Measurements from ENCODE around the gene EPHB3.
"Not testable (repeated sequence)": the region's sequence is repeated elsewhere in the genome, so short reads cannot be mapped to it uniquely, and the experiment has no call there.

Gene EPHB3

GRCh38 chr3:184608209-184608608 is 46.6 kb downstream of the EPHB3 start:
- Histone ChIP-seq H3K4me1 (ENCODE audit: insufficient read depth, low read length) (peaks cover 5% of the 10 kb centered on the region; the same call in 1 of the 2 replicates), H3K4me3 (ENCODE audit: low read length) (no peak overlapping the region), H3K9me3 (ENCODE audit: insufficient read depth, low read depth, low read length) (no peaks in the 10 kb centered on the region), H3K9ac (ENCODE audit: low read depth, low read length) (no peak overlapping the region), H3K27me3 (ENCODE audit: insufficient read depth, low read length) (peaks cover 80% of the 10 kb centered on the region), H3K27ac (ENCODE audit: low read length) (no peak overlapping the region), H3K36me3 (ENCODE audit: insufficient read depth, low read depth, low read length) (no peaks in the 10 kb centered on the region)

GRCh38 chr3:184609476-184610244 is 48.1 kb downstream of the EPHB3 start:
- no peaks in the 10 kb centered on the region for H3K9me3 ChIP-seq (ENCODE audit: insufficient read depth, low read depth, low read length)
- H3K27me3 ChIP-seq (ENCODE audit: insufficient read depth, low read length) = peaks cover 65% of the 10 kb centered on the region
- no peak overlapping the region for H3K9ac ChIP-seq (ENCODE audit: low read depth, low read length)
- no peak overlapping the region for H3K4me3 ChIP-seq (ENCODE audit: low read length)
- no peaks in the 10 kb centered on the region for H3K36me3 ChIP-seq (ENCODE audit: insufficient read depth, low read depth, low read length)
- H3K4me1 ChIP-seq (ENCODE audit: insufficient read depth, low read length) = peaks cover 2% of the 10 kb centered on the region; the same call in 1 of the 2 replicates
- no peak overlapping the region for H3K27ac ChIP-seq (ENCODE audit: low read length)

- H3K9me3 ChIP-seq (ENCODE audit: insufficient read depth, low read depth, low read length) = no peaks in the 10 kb centered on the region
- no peak overlapping the region for H3K4me3 ChIP-seq (ENCODE audit: low read length)
- peaks cover 58% of the 10 kb centered on the region for H3K27me3 ChIP-seq (ENCODE audit: insufficient read depth, low read length)
- no peak overlapping the region for H3K27ac ChIP-seq (ENCODE audit: low read length)
- H3K36me3 ChIP-seq (ENCODE audit: insufficient read depth, low read depth, low read length) = no peaks in the 10 kb centered on the region
- 0 out of 2 replicates have a peak, but pooled peaks cover 2% of the 10 kb centered on the region for H3K4me1 ChIP-seq (ENCODE audit: insufficient read depth, low read length)
- H3K9ac ChIP-seq (ENCODE audit: low read depth, low read length) = no peak overlapping the region
Observed at GRCh38 chr3:184610245-184610871, 48.8 kb downstream of the EPHB3 start.

GRCh38 chr3:184611607-184612281 is 50.2 kb downstream of the EPHB3 start:
- H3K9ac ChIP-seq (ENCODE audit: low read depth, low read length) = no peak overlapping the region
- H3K4me1 ChIP-seq (ENCODE audit: insufficient read depth, low read length) = 0 out of 2 replicates have a peak, but pooled peaks cover 2% of the 10 kb centered on the region
- H3K27ac ChIP-seq (ENCODE audit: low read length) = no peak overlapping the region
- H3K4me3 ChIP-seq (ENCODE audit: low read length) = no peak overlapping the region
- H3K9me3 ChIP-seq (ENCODE audit: insufficient read depth, low read depth, low read length) = no peaks in the 10 kb centered on the region
- H3K27me3 ChIP-seq (ENCODE audit: insufficient read depth, low read length) = peaks cover 48% of the 10 kb centered on the region
- no peaks in the 10 kb centered on the region for H3K36me3 ChIP-seq (ENCODE audit: insufficient read depth, low read depth, low read length)

- H3K36me3 ChIP-seq (ENCODE audit: insufficient read depth, low read depth, low read length) = no peaks in the 10 kb centered on the region
- H3K4me1 ChIP-seq (ENCODE audit: insufficient read depth, low read length) = 0 out of 2 replicates have a peak, but pooled peaks cover 2% of the 10 kb centered on the region
- H3K9ac ChIP-seq (ENCODE audit: low read depth, low read length) = no peak overlapping the region
- H3K27me3 ChIP-seq (ENCODE audit: insufficient read depth, low read length) = peaks cover 36% of the 10 kb centered on the region; the same call in 1 of the 2 replicates
- no peak overlapping the region for H3K27ac ChIP-seq (ENCODE audit: low read length)
- H3K4me3 ChIP-seq (ENCODE audit: low read length) = no peak overlapping the region
- H3K9me3 ChIP-seq (ENCODE audit: insufficient read depth, low read depth, low read length) = no peaks in the 10 kb centered on the region
Observed at GRCh38 chr3:184615396-184615795, 53.8 kb downstream of the EPHB3 start.

GRCh38 chr3:184616436-184616835 is 54.9 kb downstream of the EPHB3 start:
- H3K36me3 ChIP-seq (ENCODE audit: insufficient read depth, low read depth, low read length) = no peaks in the 10 kb centered on the region
- H3K9me3 ChIP-seq (ENCODE audit: insufficient read depth, low read depth, low read length) = no peaks in the 10 kb centered on the region
- no peak overlapping the region for H3K4me3 ChIP-seq (ENCODE audit: low read length)
- peaks cover 29% of the 10 kb centered on the region; the same call in 1 of the 2 replicates for H3K27me3 ChIP-seq (ENCODE audit: insufficient read depth, low read length)
- H3K27ac ChIP-seq (ENCODE audit: low read length) = no peak overlapping the region
- no peak overlapping the region for H3K9ac ChIP-seq (ENCODE audit: low read depth, low read length)
- 0 out of 2 replicates have a peak, but pooled peaks cover 2% of the 10 kb centered on the region for H3K4me1 ChIP-seq (ENCODE audit: insufficient read depth, low read length)

- H3K4me3 ChIP-seq (ENCODE audit: low read length); H3K9me3 ChIP-seq (ENCODE audit: insufficient read depth, low read depth, low read length); H3K27ac ChIP-seq (ENCODE audit: low read length); H3K36me3 ChIP-seq (ENCODE audit: insufficient read depth, low read depth, low read length); H3K9ac ChIP-seq (ENCODE audit: low read depth, low read length); H3K4me1 ChIP-seq (ENCODE audit: insufficient read depth, low read length): not testable (repeated sequence)
- H3K27me3 ChIP-seq (ENCODE audit: insufficient read depth, low read length) = peaks cover 24% of the 10 kb centered on the region; the same call in 1 of the 2 replicates
Observed at GRCh38 chr3:184617306-184617705, 55.7 kb downstream of the EPHB3 start.

- no peaks in the 10 kb centered on the region for H3K9me3 ChIP-seq (ENCODE audit: insufficient read depth, low read depth, low read length)
- peaks cover 24% of the 10 kb centered on the region; the same call in 1 of the 2 replicates for H3K27me3 ChIP-seq (ENCODE audit: insufficient read depth, low read length)
- no peak overlapping the region for H3K27ac ChIP-seq (ENCODE audit: low read length)
- no peak overlapping the region for H3K4me3 ChIP-seq (ENCODE audit: low read length)
- no peaks in the 10 kb centered on the region for H3K36me3 ChIP-seq (ENCODE audit: insufficient read depth, low read depth, low read length)
- H3K9ac ChIP-seq (ENCODE audit: low read depth, low read length) = no peak overlapping the region
- H3K4me1 ChIP-seq (ENCODE audit: insufficient read depth, low read length) = no peaks in the 10 kb centered on the region
Observed at GRCh38 chr3:184618811-184619210, 57.2 kb downstream of the EPHB3 start.

GRCh38 chr3:184619369-184619768 is 57.8 kb downstream of the EPHB3 start:
- no peak overlapping the region for H3K27ac ChIP-seq (ENCODE audit: low read length)
- H3K27me3 ChIP-seq (ENCODE audit: insufficient read depth, low read length) = peaks cover 24% of the 10 kb centered on the region; the same call in 1 of the 2 replicates
- no peaks in the 10 kb centered on the region for H3K36me3 ChIP-seq (ENCODE audit: insufficient read depth, low read depth, low read length)
- no peak overlapping the region for H3K4me3 ChIP-seq (ENCODE audit: low read length)
- no peak overlapping the region for H3K9ac ChIP-seq (ENCODE audit: low read depth, low read length)
- H3K9me3 ChIP-seq (ENCODE audit: insufficient read depth, low read depth, low read length) = no peaks in the 10 kb centered on the region
- H3K4me1 ChIP-seq (ENCODE audit: insufficient read depth, low read length) = no peaks in the 10 kb centered on the region

- Histone ChIP-seq H3K4me1 (ENCODE audit: insufficient read depth, low read length) (no peaks in the 10 kb centered on the region), H3K9me3 (ENCODE audit: insufficient read depth, low read depth, low read length) (no peaks in the 10 kb centered on the region), H3K27ac (ENCODE audit: low read length) (no peak overlapping the region), H3K27me3 (ENCODE audit: insufficient read depth, low read length) (peaks cover 24% of the 10 kb centered on the region; the same call in 1 of the 2 replicates), H3K9ac (ENCODE audit: low read depth, low read length) (no peak overlapping the region), H3K36me3 (ENCODE audit: insufficient read depth, low read depth, low read length) (no peaks in the 10 kb centered on the region), H3K4me3 (ENCODE audit: low read length) (no peak overlapping the region)
Observed at GRCh38 chr3:184619787-184620430, 58.3 kb downstream of the EPHB3 start.

GRCh38 chr3:184620475-184621119 is 59.0 kb downstream of the EPHB3 start:
- Histone ChIP-seq H3K27me3 (ENCODE audit: insufficient read depth, low read length) (peaks cover 24% of the 10 kb centered on the region; the same call in 1 of the 2 replicates), H3K36me3 (ENCODE audit: insufficient read depth, low read depth, low read length) (no peaks in the 10 kb centered on the region), H3K4me1 (ENCODE audit: insufficient read depth, low read length) (no peaks in the 10 kb centered on the region), H3K9ac (ENCODE audit: low read depth, low read length) (no peak overlapping the region), H3K9me3 (ENCODE audit: insufficient read depth, low read depth, low read length) (no peaks in the 10 kb centered on the region), H3K27ac (ENCODE audit: low read length) (no peak overlapping the region), H3K4me3 (ENCODE audit: low read length) (no peak overlapping the region)

Measured in iPS-20b (cell line).